IPS-20b (cell line): ENCODE measurements around the gene SYNE1.

ENCODE experiments used
- H3K27ac ChIP-seq: one replicate; pipeline ENCODE4 v1.5.1; 2013; ENCODE audit warnings: low read length
- H3K27me3 ChIP-seq: 2 replicates; pipeline ENCODE4 v1.6.1; 2013; ENCODE audit warnings: mild to moderate bottlenecking, low read length, inconsistent platforms; ENCODE audit not compliant: insufficient read depth
- H3K36me3 ChIP-seq: 2 replicates; pipeline ENCODE4 v1.6.1; 2013; ENCODE audit warnings: low read depth, mild to moderate bottlenecking, inconsistent platforms, low read length, moderate library complexity; ENCODE audit not compliant: insufficient read depth
- H3K4me1 ChIP-seq: 2 replicates; pipeline ENCODE4 v1.6.1; 2013; ENCODE audit warnings: mild to moderate bottlenecking, control low read depth, inconsistent platforms, low read length, moderate library complexity; ENCODE audit not compliant: insufficient read depth
- H3K4me3 ChIP-seq: 2 replicates; pipeline ENCODE4 v1.5.1; 2013; ENCODE audit warnings: mild to moderate bottlenecking, low read length, inconsistent platforms
- H3K9ac ChIP-seq: 2 replicates; pipeline ENCODE4 v1.6.1; 2013; ENCODE audit warnings: low read depth, mild to moderate bottlenecking, inconsistent platforms, low read length, moderate library complexity
- H3K9me3 ChIP-seq: 2 replicates; pipeline ENCODE4 v1.6.1; 2013; ENCODE audit warnings: mild to moderate bottlenecking, low read depth, low read length, inconsistent platforms; ENCODE audit not compliant: insufficient read depth

SYNE1 gene

GRCh38 chr6:152206072-152206818, 430.9 kb downstream of the SYNE1 start:
- Histone ChIP-seq H3K36me3 (no peaks in the 10 kb centered on the region), H3K27me3 (no peaks in the 10 kb centered on the region), H3K4me1 (peaks cover under 1% of the 10 kb centered on the region; the same call in 1 of the 2 replicates), H3K27ac (no peak overlapping the region), H3K4me3 (no peak overlapping the region), H3K9ac (no peak overlapping the region), H3K9me3 (no peaks in the 10 kb centered on the region)

- Histone ChIP-seq H3K9ac (no peak overlapping the region), H3K27me3 (no peaks in the 10 kb centered on the region), H3K4me3 (no peak overlapping the region), H3K9me3 (no peaks in the 10 kb centered on the region), H3K36me3 (no peaks in the 10 kb centered on the region), H3K27ac (no peak overlapping the region), H3K4me1 (peaks cover 6% of the 10 kb centered on the region; the same call in 1 of the 2 replicates)
Observed at GRCh38 chr6:152204591-152204990, 432.6 kb downstream of the SYNE1 start.

DNA sequence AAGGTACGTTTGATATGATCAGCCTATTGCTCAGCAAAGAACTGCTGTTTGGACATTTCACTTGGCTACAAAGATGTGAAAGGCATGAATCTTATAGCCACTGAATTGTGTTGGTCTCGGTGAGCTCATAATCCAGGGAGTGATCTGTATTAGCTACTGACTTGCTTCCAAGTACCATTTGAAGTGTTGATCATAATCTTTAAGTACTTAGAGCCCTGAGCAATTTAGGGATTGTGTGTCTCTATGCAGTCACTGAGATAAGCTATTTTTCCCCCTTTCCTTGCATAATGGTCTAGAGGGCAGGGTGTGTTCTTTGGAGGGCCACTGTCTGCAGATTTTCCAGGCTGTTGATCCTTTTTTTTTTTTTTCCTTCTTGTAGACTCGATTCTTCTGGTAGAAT, 436.0 kb downstream of the SYNE1 start:
- H3K27ac ChIP-seq = no peak overlapping the region
- H3K27me3 ChIP-seq = no peaks in the 10 kb centered on the region
- peaks cover 6% of the 10 kb centered on the region; the same call in 1 of the 2 replicates for H3K4me1 ChIP-seq
- H3K9me3 ChIP-seq = no peaks in the 10 kb centered on the region
- no peak overlapping the region for H3K4me3 ChIP-seq
- H3K36me3 ChIP-seq = no peaks in the 10 kb centered on the region
- H3K9ac ChIP-seq = no peak overlapping the region

DNA sequence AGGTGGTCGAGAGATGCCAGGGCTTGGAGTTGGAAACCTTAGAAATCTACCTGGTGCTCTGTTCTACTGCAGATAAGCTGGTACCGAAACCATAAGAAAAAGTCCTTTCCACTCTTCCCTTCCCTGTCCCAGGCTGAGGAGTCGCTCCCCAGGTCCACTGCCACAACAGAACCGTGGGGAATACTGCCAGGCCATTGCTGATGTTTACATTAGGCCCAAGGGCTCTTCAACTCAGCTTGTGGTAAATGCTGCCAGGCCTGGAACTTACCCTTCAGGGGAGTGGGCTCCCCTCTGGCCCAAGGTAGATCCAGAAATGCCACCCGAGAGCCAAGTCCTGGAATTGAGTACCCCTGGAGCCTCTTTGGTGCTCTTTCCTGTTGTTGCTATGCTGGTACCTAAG, 441.3 kb downstream of the SYNE1 start:
- H3K27me3 ChIP-seq = no peaks in the 10 kb centered on the region
- no peak overlapping the region for H3K27ac ChIP-seq
- H3K36me3 ChIP-seq = no peaks in the 10 kb centered on the region

DNA sequence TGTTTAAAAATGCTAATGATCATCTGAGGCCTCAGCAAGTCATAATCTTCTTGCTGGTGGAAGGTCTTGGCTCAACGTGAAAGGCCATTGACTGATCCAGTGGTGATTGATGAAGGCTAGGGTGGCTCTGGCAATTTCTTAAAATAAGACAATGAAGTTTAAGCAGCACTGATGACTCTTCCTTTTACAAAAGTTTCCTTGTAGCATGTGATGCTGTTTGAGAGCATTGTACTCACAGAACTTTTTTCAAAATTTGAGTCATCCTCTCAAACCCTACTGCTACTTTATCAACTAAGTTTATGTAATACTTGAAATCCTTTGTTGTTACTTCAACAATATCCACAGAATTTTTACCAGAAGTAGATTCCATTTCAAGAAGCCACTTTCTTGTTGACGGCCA, 447.4 kb downstream of the SYNE1 start:
- H3K36me3 ChIP-seq = no peaks in the 10 kb centered on the region
- H3K27ac ChIP-seq = no peak overlapping the region
- H3K4me1 ChIP-seq = no peaks in the 10 kb centered on the region
- H3K9ac ChIP-seq = no peak overlapping the region
- no peak overlapping the region for H3K4me3 ChIP-seq
- H3K9me3 ChIP-seq = no peaks in the 10 kb centered on the region
- H3K27me3 ChIP-seq = no peaks in the 10 kb centered on the region

More for the DNA sequence above, 441.3 kb downstream of the SYNE1 start:
- H3K9me3 ChIP-seq = no peaks in the 10 kb centered on the region
- H3K4me3 ChIP-seq = no peak overlapping the region
- no peak overlapping the region for H3K9ac ChIP-seq
- peaks cover 3% of the 10 kb centered on the region; the same call in 1 of the 2 replicates for H3K4me1 ChIP-seq

- no peak overlapping the region for H3K4me3 ChIP-seq
- H3K9me3 ChIP-seq = no peaks in the 10 kb centered on the region
- no peaks in the 10 kb centered on the region for H3K4me1 ChIP-seq
- H3K27ac ChIP-seq = no peak overlapping the region
- H3K27me3 ChIP-seq = no peaks in the 10 kb centered on the region
- no peaks in the 10 kb centered on the region for H3K36me3 ChIP-seq
- no peak overlapping the region for H3K9ac ChIP-seq
Observed at GRCh38 chr6:152188011-152188410, 449.2 kb downstream of the SYNE1 start.

GRCh38 chr6:152186840-152187239, 450.3 kb downstream of the SYNE1 start:
- no peaks in the 10 kb centered on the region for H3K27me3 ChIP-seq
- no peaks in the 10 kb centered on the region for H3K36me3 ChIP-seq
- H3K9ac ChIP-seq = no peak overlapping the region
- H3K4me1 ChIP-seq = no peaks in the 10 kb centered on the region
- no peaks in the 10 kb centered on the region for H3K9me3 ChIP-seq
- H3K27ac ChIP-seq = no peak overlapping the region
- no peak overlapping the region for H3K4me3 ChIP-seq

GRCh38 chr6:152184917-152185574, 452.1 kb downstream of the SYNE1 start:
- Histone ChIP-seq H3K4me3 (no peak overlapping the region), H3K27me3 (no peaks in the 10 kb centered on the region), H3K9ac (no peak overlapping the region), H3K36me3 (no peaks in the 10 kb centered on the region), H3K27ac (no peak overlapping the region), H3K4me1 (no peaks in the 10 kb centered on the region), H3K9me3 (no peaks in the 10 kb centered on the region)

- H3K27me3 ChIP-seq = no peaks in the 10 kb centered on the region
- no peaks in the 10 kb centered on the region for H3K4me1 ChIP-seq
- H3K36me3 ChIP-seq = no peaks in the 10 kb centered on the region
- no peak overlapping the region for H3K4me3 ChIP-seq
- no peaks in the 10 kb centered on the region for H3K9me3 ChIP-seq
- H3K9ac ChIP-seq = no peak overlapping the region
- no peak overlapping the region for H3K27ac ChIP-seq
Observed at GRCh38 chr6:152184573-152184916, 452.6 kb downstream of the SYNE1 start.

- Histone ChIP-seq H3K4me3 (no peak overlapping the region), H3K9ac (no peak overlapping the region), H3K36me3 (no peaks in the 10 kb centered on the region), H3K27me3 (no peaks in the 10 kb centered on the region), H3K4me1 (no peaks in the 10 kb centered on the region), H3K27ac (no peak overlapping the region), H3K9me3 (no peaks in the 10 kb centered on the region)
Observed at GRCh38 chr6:152180601-152181000, 456.6 kb downstream of the SYNE1 start.

GRCh38 chr6:152176268-152176667, 460.9 kb downstream of the SYNE1 start:
- no peak overlapping the region for H3K9ac ChIP-seq
- H3K4me1 ChIP-seq = no peaks in the 10 kb centered on the region; the same call in 1 of the 2 replicates
- no peaks in the 10 kb centered on the region for H3K36me3 ChIP-seq
- no peaks in the 10 kb centered on the region for H3K9me3 ChIP-seq
- no peak overlapping the region for H3K27ac ChIP-seq
- no peak overlapping the region for H3K4me3 ChIP-seq
- H3K27me3 ChIP-seq = no peaks in the 10 kb centered on the region

DNA sequence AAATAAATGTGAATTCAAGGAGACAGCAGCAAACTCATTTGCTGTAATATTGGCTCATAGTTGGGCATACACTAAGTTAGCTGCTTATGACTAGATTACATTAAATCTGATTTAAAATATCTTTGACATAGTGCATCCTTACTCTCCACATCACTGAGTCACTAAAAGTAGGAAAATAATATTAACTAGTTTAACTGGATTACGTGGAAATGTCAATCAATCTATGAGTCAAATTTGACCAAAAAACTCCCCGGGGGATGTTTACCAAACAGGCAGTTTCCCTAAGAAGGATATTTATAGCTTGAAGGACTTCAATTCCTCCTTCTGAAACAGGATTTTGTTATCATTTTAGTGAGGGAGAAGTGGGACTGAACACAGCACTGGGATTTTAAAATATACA, 463.2 kb downstream of the SYNE1 start:
- no peak overlapping the region for H3K9ac ChIP-seq
- H3K4me3 ChIP-seq = no peak overlapping the region
- no peaks in the 10 kb centered on the region for H3K9me3 ChIP-seq
- no peaks in the 10 kb centered on the region for H3K36me3 ChIP-seq
- H3K27me3 ChIP-seq = no peaks in the 10 kb centered on the region
- H3K27ac ChIP-seq = no peak overlapping the region
- H3K4me1 ChIP-seq = no peaks in the 10 kb centered on the region; the same call in 1 of the 2 replicates
